Esophagus squamous epithelium (tissue), 4 donors: ENCODE measurements around the gene TATDN3.

ENCODE experiments used
- POLR2A ChIP-seq, 4 donors: fragments of 450-650 bp; IDR thresholded peaks; one replicate each; pipeline ENCODE4 v1.6.1; 2017; ENCODE audit warnings: antibody characterized with exemption in 4 of 4, mild to moderate bottlenecking in 4 of 4, moderate library complexity in 3 of 4
- TF ChIP-seq, protein P1 (sequence below), 6 experiments: fragments of 450-650 bp in 4 of 6; fragments of 200-600 bp in 2 of 6; sonication (generic) in 2 of 6; IDR thresholded peaks; one replicate each; pipeline ENCODE4 v1.5.1; 2016 to 2019; ENCODE audit warnings: antibody characterized with exemption in 6 of 6, mild to moderate bottlenecking in 4 of 6, moderate library complexity in 4 of 6

DNA sequence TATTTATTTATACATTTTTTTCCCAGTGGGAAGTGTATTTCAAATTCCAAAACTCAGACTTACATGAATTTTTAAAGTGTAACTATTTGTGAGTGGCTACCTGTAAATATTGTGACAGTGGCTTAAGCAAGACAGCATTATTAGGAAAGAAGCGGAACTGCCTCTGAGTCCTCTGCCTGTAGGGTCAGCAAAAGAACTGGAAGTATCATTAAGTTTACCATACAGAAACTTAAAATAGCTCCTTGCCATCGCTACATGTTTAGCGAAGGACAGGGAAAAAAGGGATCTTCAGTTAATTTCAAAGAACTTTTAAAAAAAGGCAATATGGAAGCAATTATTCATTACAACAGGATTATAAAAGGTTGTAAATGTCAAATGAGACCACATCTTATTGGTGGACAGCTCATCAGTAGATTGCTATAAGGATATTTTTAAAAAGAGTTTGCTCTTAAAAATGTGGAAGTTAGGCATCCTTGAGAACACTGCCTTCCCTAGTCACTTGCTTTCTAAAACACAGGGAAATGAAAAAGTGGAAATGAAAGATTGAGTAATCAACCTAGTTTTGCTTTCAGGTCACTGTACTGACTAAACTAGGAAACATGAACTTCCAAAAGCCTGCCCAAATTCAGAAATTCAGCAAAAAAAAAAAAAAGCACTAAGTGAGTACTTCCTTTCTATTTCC is 39.3 kb upstream of the TATDN3 start:
- TF ChIP-seq, protein P1, sequence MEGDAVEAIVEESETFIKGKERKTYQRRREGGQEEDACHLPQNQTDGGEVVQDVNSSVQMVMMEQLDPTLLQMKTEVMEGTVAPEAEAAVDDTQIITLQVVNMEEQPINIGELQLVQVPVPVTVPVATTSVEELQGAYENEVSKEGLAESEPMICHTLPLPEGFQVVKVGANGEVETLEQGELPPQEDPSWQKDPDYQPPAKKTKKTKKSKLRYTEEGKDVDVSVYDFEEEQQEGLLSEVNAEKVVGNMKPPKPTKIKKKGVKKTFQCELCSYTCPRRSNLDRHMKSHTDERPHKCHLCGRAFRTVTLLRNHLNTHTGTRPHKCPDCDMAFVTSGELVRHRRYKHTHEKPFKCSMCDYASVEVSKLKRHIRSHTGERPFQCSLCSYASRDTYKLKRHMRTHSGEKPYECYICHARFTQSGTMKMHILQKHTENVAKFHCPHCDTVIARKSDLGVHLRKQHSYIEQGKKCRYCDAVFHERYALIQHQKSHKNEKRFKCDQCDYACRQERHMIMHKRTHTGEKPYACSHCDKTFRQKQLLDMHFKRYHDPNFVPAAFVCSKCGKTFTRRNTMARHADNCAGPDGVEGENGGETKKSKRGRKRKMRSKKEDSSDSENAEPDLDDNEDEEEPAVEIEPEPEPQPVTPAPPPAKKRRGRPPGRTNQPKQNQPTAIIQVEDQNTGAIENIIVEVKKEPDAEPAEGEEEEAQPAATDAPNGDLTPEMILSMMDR (IDR thresholded peaks at IDR 0.05) = no peak
- no peak for TF ChIP-seq POLR2A (IDR thresholded peaks at IDR 0.05)
